Sigmoid colon (tissue), 7 donors: Measurements from ENCODE around the gene GLRA2. TPM values are rescaled to one million over a fixed set of nuclear protein-coding genes. Genes with fewer than 3 reads are reported as not detected.

Experiments used
- DNase-seq: peaks from one replicate; pipeline ENCODE4 v3.0.0-alpha.2; 2019
- H3K27ac ChIP-seq, 4 donors: fragments of 200-600 bp; sonication (generic); one replicate each; pipeline ENCODE4 v1.5.1; 2016 to 2019; ENCODE audit warnings: mild to moderate bottlenecking in 1 of 4
- H3K27me3 ChIP-seq, 3 donors: fragments of 200-600 bp; sonication (generic); one replicate each; pipeline ENCODE4 v1.5.1; 2019; ENCODE audit warnings: mild to moderate bottlenecking in 1 of 3
- H3K36me3 ChIP-seq, 4 donors: fragments of 200-600 bp; sonication (generic); one replicate each; pipeline ENCODE4 v1.5.1; 2016 to 2019
- H3K4me1 ChIP-seq, 4 donors: fragments of 200-600 bp; sonication (generic); one replicate each; pipeline ENCODE4 v1.5.1; 2017 to 2019
- H3K4me3 ChIP-seq, 4 donors: fragments of 200-600 bp; sonication (generic); one replicate each; pipeline ENCODE4 v1.5.1; 2017 to 2019; ENCODE audit warnings: mild to moderate bottlenecking in 2 of 4, moderate library complexity in 1 of 4
- H3K9me3 ChIP-seq, 4 donors: fragments of 200-600 bp in 3 of 4; sonication (generic) in 3 of 4; one replicate each; pipeline versions ENCODE4 v1.5.1 to v1.6.1; 2013 to 2019
- CTCF ChIP-seq, 4 experiments: fragments of 450-650 bp in 3 of 4; fragments of 200-600 bp in 1 of 4; IDR thresholded peaks; one replicate each; pipeline ENCODE4 v1.5.1; 2016 to 2019; ENCODE audit warnings: antibody characterized with exemption in 4 of 4, mild to moderate bottlenecking in 3 of 4, moderate library complexity in 2 of 4
- EP300 ChIP-seq, 4 donors: sonication (generic); formaldehyde crosslinking; IDR thresholded peaks; one replicate each; pipeline ENCODE4 v1.6.1; 2017; ENCODE audit warnings: antibody characterized with exemption in 4 of 4
- POLR2A ChIP-seq, 2 donors: fragments of 450-650 bp; IDR thresholded peaks; one replicate each; pipeline ENCODE4 v1.6.1; 2016; ENCODE audit warnings: antibody characterized with exemption in 2 of 2, mild to moderate bottlenecking in 2 of 2, moderate library complexity in 2 of 2
- POLR2AphosphoS5 ChIP-seq, 4 donors: sonication (generic); formaldehyde crosslinking; IDR thresholded peaks; one replicate each; pipeline ENCODE4 v1.6.1; 2017; ENCODE audit warnings: antibody characterized with exemption in 4 of 4
- WGBS, 2 donors: extraction: QIAGEN DNeasy Blood & Tissue Kit; methylation state at CpG; one replicate each; pipeline ENCODE4 v1.1.7; 2013; 5-methylcytosine and 5-hydroxymethylcytosine counted together
- intact Hi-C: fragments of 100-400 bp; cut with DNase I; formaldehyde crosslinking; loops from one replicate; pipeline ENCODE4 v1.15.1; 2023
- polyA plus RNA-seq, 3 donors: library from polyadenylated mRNA; stranded (reverse); fragments of 200-250 nt; gene quantifications; one replicate each; pipeline ENCODE4 v1.2.3, GENCODE V29; 2013
- total RNA-seq, 4 donors: library from RNA; depleted of rRNA; stranded (reverse); fragments of >200 nt; gene quantifications; one replicate each; pipeline ENCODE4 v1.1.0, GENCODE V29; 2016
- donor health status: healthy with polysubstance abuse.
- donor health status: Bipolar disorder and iron deficiency.
- donor health status: healthy.

Gene GLRA2
- total and polyA plus RNA-seq, 7 donors = under 0.01 to 1.9 (median 0.75) TPM; not detected in 3

- Histone ChIP-seq H3K27ac (no peak overlapping the region), H3K4me1 (no peaks in the 10 kb centered on the region), H3K27me3 (no peaks in the 10 kb centered on the region), H3K4me3 (no peak overlapping the region), H3K9me3 (no peaks in the 10 kb centered on the region), H3K36me3 (no peaks in the 10 kb centered on the region)
- TF ChIP-seq POLR2A (IDR thresholded peaks at IDR 0.05) (no peak), EP300 (IDR thresholded peaks at IDR 0.05) (no peak), POLR2AphosphoS5 (IDR thresholded peaks at IDR 0.05) (no peak)
- WGBS, 2 donors = 91 to 93% methylated on average over 2 of the region's 2 CpGs
- intact Hi-C loops = no loop called here
- DNase-seq = no peak
These were observed 189.1 kb downstream of the GLRA2 start for GRCh38 chrX:14718403-14718802.

GRCh38 chrX:14729058-14729457 is 199.7 kb downstream of the GLRA2 start:
- intact Hi-C loops = no loop called here
- H3K27ac ChIP-seq = no peak overlapping the region
- no peaks in the 10 kb centered on the region for H3K9me3 ChIP-seq
- no peaks in the 10 kb centered on the region for H3K4me1 ChIP-seq
- H3K4me3 ChIP-seq = no peak overlapping the region
- no peaks in the 10 kb centered on the region for H3K27me3 ChIP-seq
- TF ChIP-seq POLR2AphosphoS5 (IDR thresholded peaks at IDR 0.05) = no peak
- no peak for TF ChIP-seq POLR2A (IDR thresholded peaks at IDR 0.05)
- TF ChIP-seq EP300 (IDR thresholded peaks at IDR 0.05) = no peak
- no peak for TF ChIP-seq CTCF (IDR thresholded peaks at IDR 0.05)
- H3K36me3 ChIP-seq = no peaks in the 10 kb centered on the region
- DNase-seq = no peak
- WGBS, 2 donors = 58 to 68% methylated on average over 1 of the region's 1 CpG

GRCh38 chrX:14738643-14739042 is 209.3 kb downstream of the GLRA2 start:
- no peak for TF ChIP-seq POLR2A (IDR thresholded peaks at IDR 0.05)
- TF ChIP-seq CTCF (IDR thresholded peaks at IDR 0.05) = no peak
- TF ChIP-seq POLR2AphosphoS5 (IDR thresholded peaks at IDR 0.05) = no peak
- no peak for TF ChIP-seq EP300 (IDR thresholded peaks at IDR 0.05)
- DNase-seq = no peak
- no peaks in the 10 kb centered on the region for H3K4me1 ChIP-seq
- 94% methylated on average over 4 of the region's 4 CpGs for WGBS, 2 donors
- no peak overlapping the region for H3K4me3 ChIP-seq
- intact Hi-C loops = no loop called here
- no peaks in the 10 kb centered on the region for H3K9me3 ChIP-seq
- H3K27ac ChIP-seq = no peak overlapping the region
- no peaks in the 10 kb centered on the region for H3K36me3 ChIP-seq
- H3K27me3 ChIP-seq = no peaks in the 10 kb centered on the region

GRCh38 chrX:14753441-14753840 is 224.1 kb downstream of the GLRA2 start:
- Histone ChIP-seq H3K4me1 (no peaks in the 10 kb centered on the region), H3K27ac (no peak overlapping the region), H3K36me3 (no peaks in the 10 kb centered on the region), H3K4me3 (no peak overlapping the region), H3K27me3 (no peaks in the 10 kb centered on the region), H3K9me3 (no peaks in the 10 kb centered on the region)
- 84 to 93% methylated on average over 4 of the region's 4 CpGs for WGBS, 2 donors
- TF ChIP-seq POLR2AphosphoS5 (IDR thresholded peaks at IDR 0.05) (no peak), CTCF (IDR thresholded peaks at IDR 0.05) (no peak), EP300 (IDR thresholded peaks at IDR 0.05) (no peak), POLR2A (IDR thresholded peaks at IDR 0.05) (no peak)
- DNase-seq = no peak
- intact Hi-C loops = no loop called here

- Histone ChIP-seq H3K36me3 (no peaks in the 10 kb centered on the region), H3K27ac (no peak overlapping the region), H3K27me3 (no peaks in the 10 kb centered on the region), H3K4me3 (no peak overlapping the region), H3K9me3 (no peaks in the 10 kb centered on the region), H3K4me1 (no peaks in the 10 kb centered on the region)
- 94 to 96% methylated on average over 6 of the region's 6 CpGs for WGBS, 2 donors
- TF ChIP-seq POLR2A (IDR thresholded peaks at IDR 0.05) (no peak), EP300 (IDR thresholded peaks at IDR 0.05) (no peak), POLR2AphosphoS5 (IDR thresholded peaks at IDR 0.05) (no peak), CTCF (IDR thresholded peaks at IDR 0.05) (no peak)
- intact Hi-C loops = no loop called here
- DNase-seq = no peak
These were observed 228.7 kb downstream of the GLRA2 start for GRCh38 chrX:14758029-14758491.
